ENCODE results near the gene DNMT3L. TPM values are rescaled to one million over a fixed set of nuclear protein-coding genes. Genes with fewer than 3 reads are reported as not detected.
"Not testable (repeated sequence)": the region's sequence is repeated elsewhere in the genome, so short reads cannot be mapped to it uniquely, and the experiment has no call there.

Gene DNMT3L
- total RNA-seq, 1 experiment from 2014 or later = not detected

DNA sequence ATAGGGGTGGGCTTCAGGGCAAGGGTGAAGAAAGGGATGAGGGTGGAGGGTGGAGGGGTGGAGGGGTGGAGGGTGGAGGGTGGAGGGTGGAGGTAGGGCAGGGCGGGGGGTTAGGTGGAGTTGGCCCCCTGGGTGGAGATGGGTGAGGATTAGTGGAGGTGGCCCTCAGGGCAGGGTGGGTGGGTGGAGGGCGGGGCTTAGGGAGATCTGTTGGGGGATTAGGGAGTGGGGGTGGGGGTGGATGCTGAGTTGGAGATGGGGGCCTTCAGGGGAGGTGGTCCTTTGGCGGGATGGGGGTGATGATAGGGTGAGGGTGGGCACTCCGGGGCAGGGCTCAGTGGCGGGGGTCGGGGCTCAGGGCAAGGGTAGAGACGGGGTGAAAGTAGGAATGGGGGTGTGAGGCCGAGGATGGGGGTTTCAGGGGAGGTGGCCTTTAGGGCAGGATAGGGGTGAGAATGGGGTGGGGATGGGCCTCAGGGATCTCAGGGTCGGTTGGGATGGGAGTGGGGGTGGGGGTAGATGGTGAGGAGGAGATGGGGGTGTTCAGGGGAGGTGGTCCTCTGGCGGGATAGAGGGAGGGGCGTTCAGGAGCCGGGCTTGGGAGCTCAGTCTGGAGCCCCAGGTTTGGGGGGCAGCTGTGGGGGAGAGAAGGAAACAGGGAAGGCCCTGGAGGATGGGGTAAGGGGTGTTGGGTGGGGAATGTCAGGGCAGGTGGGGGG lies 800 bp upstream of the DNMT3L start:
- DNase-seq (ENCODE audit: low read depth, low spot score) = no peak
- in situ Hi-C loops (cut with HindIII; ENCODE audit: low pct_unique_long_range_greater_than_20kb, low sequenced_read_pairs) = no loop called here

GRCh38 chr21:44260791-44261631 lies 686 bp downstream of the DNMT3L start:
- DNase-seq (ENCODE audit: low read depth, low spot score) = no peak
- in situ Hi-C loops (cut with HindIII; ENCODE audit: low pct_unique_long_range_greater_than_20kb, low sequenced_read_pairs) = no loop called here

GRCh38 chr21:44260066-44260465 lies 1.6 kb downstream of the DNMT3L start:
- no peak for DNase-seq (ENCODE audit: low read depth, low spot score)
- in situ Hi-C loops (cut with HindIII; ENCODE audit: low pct_unique_long_range_greater_than_20kb, low sequenced_read_pairs) = no loop called here

GRCh38 chr21:44259082-44259705 lies 2.5 kb downstream of the DNMT3L start:
- no peak for DNase-seq (ENCODE audit: low read depth, low spot score)
- in situ Hi-C loops (cut with HindIII; ENCODE audit: low pct_unique_long_range_greater_than_20kb, low sequenced_read_pairs) = no loop called here

DNA sequence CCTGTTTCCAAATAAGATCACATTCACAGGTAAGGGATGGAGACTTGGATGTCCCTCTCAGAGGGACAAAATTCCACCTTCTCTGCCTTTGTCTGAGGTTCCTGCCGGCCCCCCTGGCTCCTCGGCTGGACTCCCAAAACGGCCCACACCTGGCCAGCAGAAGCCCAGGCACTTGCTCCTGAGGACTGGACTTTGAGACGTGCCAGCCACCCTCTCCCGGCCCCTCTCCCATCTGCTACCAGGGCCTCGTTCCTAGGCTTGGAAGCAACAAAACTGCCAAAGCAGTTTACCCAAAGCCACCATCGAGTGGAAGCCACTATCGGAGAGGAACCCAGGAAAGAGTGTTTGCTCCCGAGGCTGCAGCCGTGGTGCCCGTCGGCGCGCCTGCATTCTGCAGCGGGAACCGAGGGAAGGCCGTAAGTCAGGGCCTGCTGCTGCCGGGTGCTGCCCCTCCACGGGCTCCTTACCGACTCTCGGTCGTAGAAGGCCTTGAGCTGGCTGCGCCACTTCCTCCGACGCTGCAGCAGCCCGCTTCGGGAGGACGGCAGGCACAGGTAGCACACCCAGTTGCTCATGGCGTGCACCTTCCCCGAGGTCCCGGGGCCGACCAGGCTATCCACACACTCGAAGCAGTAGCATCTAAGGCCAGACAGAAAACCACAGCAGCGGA lies 3.5 kb downstream of the DNMT3L start:
- no peak for DNase-seq (ENCODE audit: low read depth, low spot score)
- in situ Hi-C loops (cut with HindIII; ENCODE audit: low pct_unique_long_range_greater_than_20kb, low sequenced_read_pairs) = no loop called here

DNA sequence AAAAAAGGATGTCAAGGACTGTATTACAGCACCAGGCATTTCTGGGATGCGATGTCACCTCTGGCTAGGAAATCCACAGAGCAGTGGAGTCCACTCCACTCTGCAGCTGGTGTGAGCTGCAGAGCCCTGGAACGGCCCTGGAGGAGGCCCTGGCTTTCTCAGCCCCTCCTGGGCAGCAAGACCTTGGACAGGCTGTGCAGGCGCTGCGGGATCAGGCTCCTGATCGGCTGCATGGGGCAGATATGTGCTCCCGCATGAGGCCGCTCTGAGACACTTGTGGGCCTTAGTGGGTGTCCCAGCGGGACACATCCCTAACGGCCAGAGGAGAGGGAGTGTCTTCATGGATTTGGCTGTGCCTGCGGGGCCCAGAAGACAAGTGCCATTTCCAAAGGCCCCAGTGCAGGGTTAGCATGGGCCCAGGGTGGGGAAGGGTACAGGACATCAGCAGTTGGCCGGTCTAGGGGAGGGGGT lies 6.2 kb downstream of the DNMT3L start:
- DNase-seq (ENCODE audit: low read depth, low spot score) = no peak
- in situ Hi-C loops (cut with HindIII; ENCODE audit: low pct_unique_long_range_greater_than_20kb, low sequenced_read_pairs) = no loop called here

DNA sequence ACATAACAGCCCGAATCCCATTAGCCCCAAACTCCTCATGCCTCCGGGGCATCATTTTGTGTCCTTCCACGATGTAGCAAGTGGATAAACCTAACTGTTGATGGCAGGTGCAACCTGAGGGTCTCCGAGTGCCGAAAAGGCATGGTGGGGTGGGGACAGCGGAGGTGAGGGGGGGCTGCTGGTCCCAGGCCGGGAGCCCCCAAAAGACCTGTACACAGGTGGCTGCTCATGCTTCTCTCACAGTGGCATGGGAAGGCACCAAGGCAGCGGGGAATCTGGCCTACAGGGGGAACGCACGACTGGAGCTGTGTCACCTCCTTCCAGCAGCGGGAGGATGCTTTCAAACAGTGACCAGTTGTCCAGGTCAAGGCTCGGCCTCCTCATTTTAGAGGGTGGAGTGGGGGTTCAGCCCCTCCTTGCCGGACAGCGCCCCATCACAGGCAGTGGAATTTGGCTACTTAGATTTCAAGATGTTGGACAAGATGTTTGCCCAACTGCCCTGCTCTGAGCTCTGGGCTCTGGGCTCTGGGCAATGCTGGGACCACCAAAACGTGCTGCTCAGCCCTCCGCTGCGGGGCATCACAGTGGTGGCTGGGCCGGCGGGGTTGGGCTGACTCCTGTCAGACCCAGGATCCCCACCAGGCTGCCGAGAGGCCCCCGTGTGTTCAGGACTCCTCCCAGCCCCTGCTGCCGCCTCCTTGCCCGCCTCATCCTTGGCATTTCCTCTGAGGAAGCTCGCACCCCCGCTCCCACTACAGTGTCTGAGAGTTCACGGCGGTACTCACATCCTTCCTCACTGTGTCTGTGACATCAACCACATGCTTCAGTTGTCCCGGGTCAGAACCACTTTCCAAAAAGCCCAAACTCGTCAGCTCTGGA lies 7.6 kb downstream of the DNMT3L start:
- in situ Hi-C loops (cut with HindIII; ENCODE audit: low pct_unique_long_range_greater_than_20kb, low sequenced_read_pairs) = no loop called here
- no peak for DNase-seq (ENCODE audit: low read depth, low spot score)

GRCh38 chr21:44249204-44250037 lies 12.3 kb downstream of the DNMT3L start:
- in situ Hi-C loops (cut with HindIII; ENCODE audit: low pct_unique_long_range_greater_than_20kb, low sequenced_read_pairs); DNase-seq (ENCODE audit: low read depth, low spot score): not testable (repeated sequence)

DNA sequence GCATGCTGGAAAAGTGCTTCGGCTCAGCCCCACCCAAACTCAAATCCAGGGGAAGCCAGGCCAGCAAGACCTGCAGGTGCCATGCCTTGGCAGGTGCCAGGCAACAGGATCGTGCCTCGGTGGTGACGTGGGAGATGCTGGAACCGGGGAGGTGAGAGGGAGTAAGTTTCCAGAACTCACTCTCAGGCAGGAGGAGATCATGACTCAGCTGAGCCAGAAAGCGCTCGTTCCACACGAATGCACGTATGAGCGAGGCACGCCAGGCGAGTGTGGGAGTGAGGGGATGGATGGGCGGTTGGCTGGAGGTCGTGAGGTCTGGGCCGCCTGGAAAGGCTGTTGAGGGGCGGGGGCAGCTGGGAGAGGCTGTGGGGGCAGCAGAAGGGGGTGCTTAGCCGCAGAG lies 13.8 kb downstream of the DNMT3L start:
- DNase-seq (ENCODE audit: low read depth, low spot score); in situ Hi-C loops (cut with HindIII; ENCODE audit: low pct_unique_long_range_greater_than_20kb, low sequenced_read_pairs): not testable (repeated sequence)

DNA sequence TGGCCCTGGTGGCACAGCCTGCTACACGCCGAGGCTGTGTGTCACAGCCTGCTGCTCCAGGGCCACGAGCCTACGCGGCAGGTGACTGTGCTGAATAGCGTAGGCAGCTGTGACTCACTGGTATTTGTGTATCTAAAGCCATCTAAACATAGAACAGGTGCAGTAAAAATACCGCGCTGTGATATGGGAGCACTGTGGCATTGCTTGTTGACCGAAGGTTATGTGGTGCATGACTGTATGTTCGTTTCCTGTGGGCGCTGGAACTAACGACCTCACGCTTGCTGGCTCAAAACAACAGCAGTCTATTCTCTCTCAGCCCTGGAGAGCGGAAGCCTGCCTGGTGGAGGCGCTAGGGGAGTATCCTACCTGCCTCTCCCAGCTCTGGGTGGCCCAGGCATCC lies 17.7 kb downstream of the DNMT3L start:
- in situ Hi-C loops (cut with HindIII; ENCODE audit: low pct_unique_long_range_greater_than_20kb, low sequenced_read_pairs); DNase-seq (ENCODE audit: low read depth, low spot score): not testable (repeated sequence)

GRCh38 chr21:44241281-44241680 lies 20.4 kb downstream of the DNMT3L start:
- DNase-seq (ENCODE audit: low read depth, low spot score); in situ Hi-C loops (cut with HindIII; ENCODE audit: low pct_unique_long_range_greater_than_20kb, low sequenced_read_pairs): not testable (repeated sequence)

DNA sequence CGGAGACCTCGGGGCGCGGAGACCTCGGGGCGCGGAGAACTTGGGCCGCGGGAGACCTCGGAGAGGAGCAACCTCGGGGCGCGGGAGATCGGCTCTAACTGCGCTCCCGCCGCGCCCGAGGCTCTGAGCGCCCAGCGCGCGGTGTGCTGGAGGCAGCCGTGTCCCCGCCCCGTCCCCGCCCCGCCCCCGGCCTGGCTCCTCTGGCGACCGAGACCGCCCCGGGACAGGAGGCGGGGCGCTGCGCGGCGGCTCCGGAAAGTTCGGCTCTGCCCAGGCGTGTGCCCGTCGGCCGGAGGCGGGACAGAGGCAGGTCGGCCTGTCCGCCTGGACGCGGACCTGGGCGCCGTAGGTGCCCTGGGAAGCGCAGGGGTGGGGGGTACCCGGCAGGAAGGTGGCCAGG lies 20.9 kb downstream of the DNMT3L start, which contains the start of gene ICOSLG:
Gene ICOSLG, minus strand, starts transcription at position 102 of the 400 bp plus-strand sequence. CDS start 126 bp downstream, outside the sequence.
- in situ Hi-C loops (cut with HindIII; ENCODE audit: low pct_unique_long_range_greater_than_20kb, low sequenced_read_pairs) = not testable (repeated sequence)

GRCh38 chr21:44240353-44240752 lies 21.3 kb downstream of the DNMT3L start:
- DNase-seq (ENCODE audit: low read depth, low spot score); in situ Hi-C loops (cut with HindIII; ENCODE audit: low pct_unique_long_range_greater_than_20kb, low sequenced_read_pairs): not testable (repeated sequence)

More for the DNA sequence above, 20.9 kb downstream of the DNMT3L start, which contains the start of gene ICOSLG:
- DNase-seq (ENCODE audit: low read depth, low spot score) = not testable (repeated sequence)

GRCh38 chr21:44229561-44229960 lies 32.1 kb downstream of the DNMT3L start:
- in situ Hi-C loops (cut with HindIII; ENCODE audit: low pct_unique_long_range_greater_than_20kb, low sequenced_read_pairs); DNase-seq (ENCODE audit: low read depth, low spot score): not testable (repeated sequence)

GRCh38 chr21:44228109-44228508 lies 33.6 kb downstream of the DNMT3L start:
- DNase-seq (ENCODE audit: low read depth, low spot score); in situ Hi-C loops (cut with HindIII; ENCODE audit: low pct_unique_long_range_greater_than_20kb, low sequenced_read_pairs): not testable (repeated sequence)

- DNase-seq (ENCODE audit: low read depth, low spot score); in situ Hi-C loops (cut with HindIII; ENCODE audit: low pct_unique_long_range_greater_than_20kb, low sequenced_read_pairs): not testable (repeated sequence)
Observed at GRCh38 chr21:44227614-44228013, 34.1 kb downstream of the DNMT3L start.

Data from SK-MEL-5 (cell line).